Cardiac fibroblast (primary cell): ENCODE data around the gene TRAPPC2.
A peak's percentile ranks its signal among the peaks of the same experiment; 100 is the strongest.

Experiments
- DNase-seq, 2 donors: peaks; one replicate each; pipeline versions ENCODE4 v3.0.0 to v3.0.0-alpha.2; 2010; ENCODE audit warnings: low read depth in 2 of 2
- H3K4me3 ChIP-seq, 2 donors: replicated peaks in 1 of 2; 1 replicate in 1 of 2; 2 replicates in 1 of 2; pipeline ENCODE4 v1.5.1; 2011; ENCODE audit warnings: low read depth in 2 of 2, low read length in 2 of 2, mild to moderate bottlenecking in 2 of 2, moderate library complexity in 1 of 2
- CTCF ChIP-seq: IDR thresholded peaks from one replicate; pipeline ENCODE4 v1.5.1; 2011; ENCODE audit warnings: low read depth, mild to moderate bottlenecking, low read length, inconsistent platforms

TRAPPC2 gene

GRCh38 chrX:13690836-13691235 is 43.6 kb downstream of the TRAPPC2 start:
- H3K4me3 ChIP-seq, result peak overlapping the region; percentile 64 to 73
- TF ChIP-seq CTCF, result no peak
- DNase-seq, result no peak

- peak; percentile 19 to 32 for DNase-seq
- no peak for TF ChIP-seq CTCF
- H3K4me3 ChIP-seq, result peak overlapping the region; percentile 64 to 73
These were observed 44.6 kb downstream of the TRAPPC2 start for GRCh38 chrX:13689741-13690211.

GRCh38 chrX:13688958-13689740 is 45.3 kb downstream of the TRAPPC2 start, which contains the start of gene RAB9A:
Gene RAB9A, plus strand, starts transcription at chrX:13689128. Its CDS starts 19,619 bp downstream, at chrX:13708747.
- H3K4me3 ChIP-seq, result peak within 1 kb of the TSS; percentile 64 to 73
- TF ChIP-seq CTCF, result no peak
- peak; percentile 66 to 72 for DNase-seq

- peak overlapping the region; percentile 64 to 73 for H3K4me3 ChIP-seq
- no peak for DNase-seq
- TF ChIP-seq CTCF, result no peak
These were observed 45.9 kb downstream of the TRAPPC2 start for GRCh38 chrX:13688384-13688957.

- DNase-seq, result no peak
- H3K4me3 ChIP-seq, result no peak overlapping the region
- TF ChIP-seq CTCF, result no peak
These were observed 47.2 kb downstream of the TRAPPC2 start for GRCh38 chrX:13687203-13687602.

GRCh38 chrX:13685126-13685763 is 49.2 kb downstream of the TRAPPC2 start:
- TF ChIP-seq CTCF, result no peak
- H3K4me3 ChIP-seq, result no peak overlapping the region
- DNase-seq, result no peak
